UCSD-AML1 (cell line): ENCODE results near the gene ZBTB43.
"Not testable (repeated sequence)": the region's sequence is repeated elsewhere in the genome, so short reads cannot be mapped to it uniquely, and the experiment has no call there.

Experiments used
- DNase-seq: peaks from one replicate; lab custom pipeline; 2025; ENCODE audit not compliant: unreplicated experiment; lab: John Stamatoyannopoulos, UW

The ZBTB43 gene

DNA sequence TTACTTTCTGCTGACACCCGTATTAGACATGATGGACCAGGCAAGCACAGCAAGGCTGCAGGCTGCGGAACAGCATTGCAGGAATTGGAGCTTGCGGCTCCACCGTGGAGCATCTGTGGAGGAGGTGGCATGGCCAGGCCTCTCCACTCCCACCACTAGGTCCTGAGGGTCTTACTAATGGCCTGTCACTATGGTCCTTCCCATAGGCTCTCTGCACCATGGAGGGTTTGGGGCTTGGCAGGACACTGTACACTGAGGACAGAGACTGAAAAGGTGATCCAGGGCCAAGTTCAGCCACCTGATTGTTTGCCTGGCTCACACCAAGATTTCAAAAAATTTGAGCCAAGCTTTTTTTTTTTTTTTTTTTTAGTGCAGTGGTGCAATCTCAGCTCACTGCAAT is 14.3 kb upstream of the ZBTB43 start:
- no peak for DNase-seq

DNA sequence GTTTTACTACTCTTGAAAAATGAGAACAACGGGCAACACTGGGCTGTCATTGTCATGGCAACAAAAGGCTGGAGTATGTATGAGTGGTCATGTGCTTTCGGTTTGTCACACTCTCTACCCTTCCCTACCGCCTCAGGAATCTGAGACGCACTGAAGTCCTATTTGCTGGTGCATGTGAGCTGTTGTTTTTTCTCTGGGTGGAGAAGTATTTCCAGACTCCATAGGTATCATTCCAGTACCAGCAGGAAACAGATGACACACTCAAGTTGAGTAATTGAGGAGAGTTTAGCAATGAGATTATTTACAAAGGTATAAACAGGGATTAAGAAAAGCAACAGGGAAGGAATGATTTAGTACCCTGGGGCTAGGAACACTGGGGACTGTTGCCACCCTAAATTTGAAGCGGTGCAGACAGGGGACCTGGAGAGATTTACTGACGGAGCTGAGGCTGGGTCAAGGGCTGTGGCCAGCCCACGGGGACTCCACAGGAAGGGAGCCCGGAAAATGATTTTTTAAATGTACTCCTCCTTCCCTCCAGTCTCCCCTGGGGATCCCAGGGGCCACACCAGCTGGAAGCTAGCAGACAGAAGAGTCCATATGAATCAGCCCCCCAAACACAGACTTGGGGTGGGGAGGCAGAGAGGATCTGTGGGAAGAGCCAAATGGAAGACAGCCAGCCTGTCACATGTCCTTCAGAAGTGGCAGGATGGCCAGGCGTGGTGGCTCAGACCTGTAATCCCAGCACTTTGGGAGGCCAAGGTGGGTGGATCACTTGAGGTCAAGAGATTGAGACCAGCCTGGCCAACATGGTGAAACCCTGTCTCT is 13.2 kb upstream of the ZBTB43 start:
- no peak for DNase-seq

DNA sequence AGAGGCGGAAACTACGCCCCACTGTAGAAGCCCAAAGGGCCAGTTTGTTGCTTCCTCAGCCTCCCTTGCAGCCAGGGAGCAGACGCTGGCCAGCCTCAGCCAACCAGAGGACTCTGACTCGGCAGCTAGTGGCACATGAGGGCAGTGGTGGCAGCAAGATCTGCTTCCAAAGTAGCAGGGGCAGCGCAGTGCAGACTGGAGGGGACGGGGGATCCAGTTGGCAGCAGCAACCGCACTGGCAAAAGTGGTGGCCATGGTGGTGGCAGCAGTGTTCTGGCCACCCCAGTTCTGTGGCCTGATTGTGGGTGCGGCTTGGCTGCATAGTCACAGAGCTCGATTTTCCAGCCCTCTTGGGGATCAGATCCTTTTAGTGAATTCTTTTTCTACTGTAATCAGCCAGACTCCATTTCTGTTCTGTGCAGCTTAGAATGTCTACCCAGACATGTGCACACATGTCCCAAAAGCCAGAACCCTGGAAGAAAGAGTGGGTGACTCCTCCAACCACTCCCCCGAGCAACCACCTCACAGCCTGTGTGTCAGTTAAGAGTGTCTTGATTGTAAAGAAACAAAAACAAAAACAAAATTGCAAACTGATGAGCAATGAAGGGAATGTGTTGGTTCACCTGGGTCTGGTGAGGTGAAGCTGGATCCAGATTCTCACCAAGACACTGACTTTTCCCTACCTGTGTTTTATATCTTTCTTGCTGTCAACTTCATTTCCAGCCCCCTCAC is 11.0 kb upstream of the ZBTB43 start:
- DNase-seq = no peak

DNA sequence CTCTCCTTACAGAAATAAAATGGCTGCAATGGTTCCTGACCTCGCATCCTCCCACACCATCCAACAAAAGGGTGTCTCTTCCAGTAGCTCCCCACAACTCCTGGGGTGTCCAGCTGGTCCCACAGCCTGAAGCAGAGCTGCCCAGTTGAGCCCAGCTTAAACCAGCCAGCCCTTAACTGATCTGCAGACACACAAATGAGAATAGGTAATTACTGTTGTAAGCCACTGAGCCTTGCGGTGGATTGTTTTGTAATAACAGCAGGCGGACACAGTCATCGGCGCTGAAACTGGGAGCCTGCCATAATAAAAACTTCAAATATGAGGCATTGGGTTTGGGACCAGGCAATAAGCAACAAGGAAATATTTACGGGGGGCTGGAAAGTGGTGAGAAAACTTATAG is 10.4 kb upstream of the ZBTB43 start:
- DNase-seq = no peak

DNA sequence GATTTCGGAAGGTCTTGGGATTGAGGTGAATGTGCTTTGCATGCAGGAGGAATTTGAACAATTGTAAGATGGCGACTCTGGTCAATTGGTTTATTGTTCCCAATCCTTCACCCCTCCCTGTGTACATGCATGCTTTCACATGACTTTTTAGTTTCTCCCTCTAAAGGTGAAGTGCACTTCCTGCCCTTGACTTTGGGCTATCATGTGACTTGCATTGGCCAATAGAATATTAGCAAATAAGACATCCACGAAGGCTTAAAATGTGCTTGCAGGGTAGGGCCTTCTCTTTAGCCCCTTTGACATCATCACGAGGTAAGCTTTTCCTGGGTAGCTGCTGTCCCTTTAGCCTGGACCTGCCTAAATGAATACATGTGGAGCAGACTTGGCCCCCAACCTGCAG is 8.1 kb upstream of the ZBTB43 start:
- DNase-seq = no peak

DNA sequence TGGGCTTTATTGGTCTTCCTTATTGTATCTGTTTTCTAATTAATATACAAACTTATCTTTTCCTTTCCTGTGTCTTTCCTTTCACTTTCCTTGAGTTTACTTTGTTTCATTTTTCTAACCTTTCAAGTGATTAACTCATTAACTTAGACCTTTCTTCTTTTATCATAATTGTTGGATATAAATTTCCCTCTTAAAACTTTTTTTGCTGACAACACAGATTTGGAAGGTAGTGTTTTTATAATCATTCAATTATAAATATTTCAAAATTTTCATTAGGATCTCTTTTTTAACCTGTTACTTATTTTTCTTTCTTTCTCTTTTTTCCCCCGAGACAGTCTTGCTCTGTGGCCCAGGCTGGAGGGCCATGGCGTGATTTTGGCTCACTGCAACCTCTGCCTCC is 6.9 kb upstream of the ZBTB43 start:
- no peak for DNase-seq

DNA sequence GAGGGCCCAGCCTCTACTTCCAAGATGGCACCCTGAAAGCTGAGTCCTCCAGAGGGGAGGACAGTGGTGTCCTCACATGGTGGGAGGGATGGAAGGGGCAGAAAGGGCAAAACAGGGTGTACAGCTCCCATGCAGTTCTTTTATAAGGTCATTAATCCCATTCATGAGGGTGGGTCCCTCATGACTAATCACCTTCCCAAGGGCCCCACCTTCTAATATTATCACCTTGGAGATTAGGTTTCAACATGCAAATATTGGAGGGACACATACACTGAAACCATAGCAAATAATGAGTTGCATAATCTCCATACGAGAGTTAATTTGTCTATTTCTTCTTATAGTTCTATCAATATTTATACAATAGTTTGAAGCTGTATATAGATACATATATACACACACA is 5.8 kb upstream of the ZBTB43 start:
- DNase-seq = no peak

DNA sequence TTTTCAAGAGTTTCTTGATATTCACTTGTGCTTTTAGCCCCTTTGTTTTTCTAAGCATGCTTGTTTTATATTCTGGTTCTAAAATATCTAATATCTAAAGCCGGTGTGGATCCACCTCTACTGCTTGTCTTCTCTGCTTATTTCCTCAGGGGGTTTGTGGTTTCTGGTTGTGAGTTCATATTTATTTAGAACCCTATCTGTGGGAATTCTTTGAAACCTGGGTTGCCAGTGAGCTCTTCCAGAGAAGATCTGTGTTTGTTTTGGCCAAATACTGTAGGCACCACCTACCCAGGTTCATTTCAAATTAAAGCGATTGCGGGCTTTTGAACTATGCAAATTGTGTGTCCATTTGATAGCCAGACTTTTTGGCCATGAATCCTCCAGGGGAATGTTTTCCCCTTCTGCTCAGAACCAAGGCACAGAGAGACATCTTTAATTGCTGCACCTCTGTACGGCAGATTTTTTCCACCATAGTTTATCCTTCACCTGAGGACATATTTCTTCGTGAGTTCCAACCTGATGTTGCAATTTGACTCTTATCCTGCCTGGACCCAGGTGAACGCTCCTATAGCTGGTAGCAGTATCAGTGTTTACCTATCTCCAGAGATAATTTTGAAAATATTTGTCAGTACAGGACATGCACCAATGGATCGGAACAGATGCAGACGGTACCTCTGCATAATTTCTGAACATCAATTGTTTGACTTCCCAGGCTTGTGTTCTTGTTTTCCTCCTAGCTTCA is 2.4 kb upstream of the ZBTB43 start:
- DNase-seq = no peak

DNA sequence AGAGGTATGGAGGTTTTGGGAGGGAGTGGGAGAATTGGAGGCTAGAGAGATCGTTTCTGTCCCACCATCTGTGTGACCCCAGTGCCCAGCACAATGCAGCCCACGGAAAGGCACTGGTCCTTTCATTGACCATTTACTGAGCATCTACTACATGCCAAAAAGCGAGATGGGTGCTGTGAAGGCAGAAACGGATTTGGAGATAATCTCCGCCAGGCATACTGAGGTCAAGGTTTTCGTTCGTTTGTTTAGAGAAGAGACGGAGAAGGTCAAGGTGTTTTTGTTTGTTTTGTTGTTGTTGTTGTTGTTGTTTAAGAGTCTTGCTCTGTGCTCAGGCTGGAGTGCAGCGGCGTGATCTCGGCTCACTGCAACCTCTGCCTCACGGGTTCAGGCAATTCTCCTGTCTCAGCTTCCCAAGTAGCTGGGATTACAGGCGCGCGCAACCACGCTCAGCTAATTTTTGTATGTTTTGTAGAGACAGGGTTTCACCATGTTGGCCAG is 593 bp upstream of the ZBTB43 start:
- no peak for DNase-seq

DNA sequence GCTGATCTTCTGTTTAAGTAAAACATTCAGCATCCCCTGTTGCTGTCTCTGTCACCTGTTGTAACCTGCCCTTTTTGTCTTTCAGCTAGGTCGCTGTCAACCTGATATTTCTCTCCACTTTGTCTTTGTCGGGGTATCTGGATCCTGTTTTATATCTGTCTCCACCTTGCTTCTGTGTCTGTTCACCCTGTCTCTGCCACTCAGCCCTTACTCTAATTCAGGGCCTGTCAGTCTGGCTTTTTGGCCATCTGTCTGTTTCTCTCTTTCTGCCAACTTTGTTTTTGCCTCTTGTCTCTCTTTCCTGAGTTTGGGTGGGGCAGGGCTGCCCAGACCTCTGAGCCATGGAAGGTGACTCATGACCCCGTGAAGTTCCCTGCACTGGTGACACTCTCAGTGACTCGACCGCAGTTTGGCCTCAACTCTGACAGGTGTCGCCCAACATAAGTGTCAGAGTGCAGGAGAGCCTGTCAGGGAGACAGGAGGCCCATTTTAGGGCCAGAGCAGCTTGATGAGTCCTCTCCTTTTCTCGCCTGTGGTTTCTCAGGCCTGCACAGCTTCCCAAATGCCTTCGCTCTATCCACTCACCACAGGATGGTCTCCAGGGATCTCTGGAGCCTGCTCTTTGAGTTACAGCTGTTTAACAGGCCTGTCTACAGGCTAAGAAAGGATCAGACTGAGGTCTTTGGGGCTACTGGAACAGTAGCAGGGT is 868 bp downstream of the ZBTB43 start:
- DNase-seq = peak; percentile 59

DNA sequence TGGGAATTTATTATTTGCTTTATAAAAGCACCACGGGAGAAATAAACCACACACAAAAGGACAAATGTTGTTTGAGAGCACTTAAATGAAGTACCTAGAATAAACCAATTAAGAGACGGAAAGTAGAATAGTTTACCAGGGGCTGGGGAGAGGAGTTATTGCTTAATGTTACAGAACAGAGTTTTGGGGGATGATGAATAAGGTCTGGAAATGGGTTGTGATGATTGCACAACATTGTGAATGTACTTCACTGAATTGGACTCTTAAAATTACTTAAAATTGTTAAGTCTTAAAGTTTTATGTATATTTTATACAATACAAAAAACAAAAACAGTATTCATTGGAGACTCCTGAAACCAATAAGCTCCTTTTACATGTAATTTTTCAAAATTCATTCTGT is 1.5 kb downstream of the ZBTB43 start:
- DNase-seq = no peak

DNA sequence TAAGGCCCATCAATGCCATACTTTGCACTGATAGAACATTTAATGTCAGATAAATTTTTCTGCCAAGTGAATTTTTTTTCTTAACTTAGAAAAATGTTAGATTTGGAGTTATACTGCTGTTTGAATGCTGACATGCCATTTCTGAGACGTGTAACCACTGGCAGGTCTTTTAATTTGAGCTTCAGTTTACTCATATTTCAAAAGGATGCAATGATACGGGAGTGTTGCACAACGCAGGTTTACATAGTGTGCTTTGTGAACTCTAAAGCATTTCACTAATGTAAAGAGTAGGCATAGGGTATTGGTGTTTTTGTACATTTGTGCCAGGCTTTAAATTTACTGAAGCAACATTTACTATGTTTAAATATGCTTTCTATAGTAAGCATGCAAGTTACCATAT is 4.2 kb downstream of the ZBTB43 start:
- no peak for DNase-seq

DNA sequence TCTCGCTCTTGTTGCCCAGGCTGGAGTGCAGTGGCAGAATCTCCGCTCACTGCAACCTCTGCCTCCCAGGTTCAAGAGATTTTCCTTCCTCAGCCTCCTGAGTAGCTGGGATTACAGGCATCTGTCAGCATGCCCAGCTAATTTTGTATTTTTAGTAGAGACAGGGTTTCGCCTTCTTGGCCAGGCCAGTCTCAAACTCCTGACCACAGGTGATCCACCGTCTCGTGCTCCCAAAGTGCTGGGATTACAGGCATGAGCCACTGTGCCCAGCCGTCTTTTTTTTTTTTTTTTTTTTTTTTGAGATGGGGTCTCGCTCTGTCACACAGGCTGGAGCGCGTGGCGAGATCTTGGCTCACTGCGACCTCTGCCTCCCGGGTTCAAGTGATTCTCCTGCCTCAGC is 5.4 kb downstream of the ZBTB43 start:
- not testable (repeated sequence) for DNase-seq

DNA sequence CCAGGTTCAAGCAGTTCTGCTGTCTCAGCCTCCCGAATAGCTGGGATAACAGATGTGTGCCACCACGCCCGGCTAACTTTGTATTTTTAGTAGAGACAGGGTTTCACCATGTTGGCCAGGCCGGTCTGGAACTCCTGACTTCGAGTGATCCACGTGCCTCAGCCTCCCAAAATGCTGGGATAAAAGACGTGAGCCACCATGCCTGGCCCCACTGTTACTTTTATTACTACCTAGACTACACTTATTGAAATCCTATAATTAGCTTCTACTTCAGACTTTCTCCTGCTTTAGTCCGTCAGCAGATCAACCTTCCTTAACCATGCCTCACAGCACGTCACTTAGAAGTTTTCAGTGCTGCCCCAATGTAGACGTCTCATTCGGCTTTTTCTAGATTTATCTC is 8.2 kb downstream of the ZBTB43 start:
- DNase-seq = no peak

DNA sequence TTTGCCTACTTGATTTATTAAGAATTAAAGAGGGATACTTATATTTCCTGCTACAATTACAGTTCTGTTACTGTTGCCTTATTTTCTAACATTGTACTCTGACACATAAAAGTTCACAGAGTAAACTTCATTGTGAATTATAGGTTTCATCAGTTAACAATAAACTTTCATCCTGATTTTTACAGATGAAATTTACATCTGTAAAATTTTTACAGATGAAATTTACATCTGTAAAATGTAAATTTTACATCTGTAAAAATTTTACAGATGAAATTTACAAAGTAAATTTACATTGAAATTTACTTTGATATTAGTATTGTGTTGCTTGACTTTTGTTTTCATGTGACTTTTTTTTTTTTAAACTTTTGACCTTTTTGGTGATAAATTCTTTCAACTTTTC is 9.3 kb downstream of the ZBTB43 start:
- no peak for DNase-seq

DNA sequence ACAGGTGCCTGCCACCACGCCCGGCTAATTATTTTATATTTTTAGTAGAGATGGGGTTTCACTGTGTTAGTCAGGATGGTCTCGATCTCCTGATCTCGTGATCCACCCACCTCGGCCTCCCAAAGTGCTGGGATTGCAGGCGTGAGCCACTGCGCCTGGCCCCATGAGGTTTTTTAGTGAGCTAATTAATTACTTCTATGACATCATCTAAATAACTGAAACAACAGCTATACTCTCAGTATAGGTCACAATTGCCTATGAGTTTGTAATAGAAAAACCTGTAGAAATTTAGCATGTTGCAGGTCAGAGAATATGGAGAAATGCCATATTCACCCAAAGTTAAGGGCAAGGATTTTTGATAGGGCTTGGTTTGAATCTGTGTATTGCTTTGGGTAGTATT is 12.8 kb downstream of the ZBTB43 start:
- not testable (repeated sequence) for DNase-seq

DNA sequence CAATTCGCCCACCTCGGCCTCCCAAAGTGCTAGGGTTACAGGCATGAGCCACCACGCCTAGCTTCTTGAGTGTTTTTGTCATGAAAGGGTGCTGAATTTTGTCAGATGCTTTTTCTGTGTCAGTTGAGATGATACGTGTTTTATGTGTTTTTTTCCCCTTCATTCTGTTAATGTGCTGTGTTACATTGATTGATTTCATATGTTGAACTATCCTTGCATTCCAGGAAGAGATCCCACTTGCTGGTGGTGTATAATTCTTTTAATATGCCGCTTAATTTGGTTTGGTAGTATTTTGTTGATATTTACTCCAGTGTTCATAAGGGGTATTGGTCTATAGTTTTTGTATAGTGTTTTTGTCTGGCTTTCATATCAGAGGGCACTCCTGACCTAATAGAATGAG is 13.6 kb downstream of the ZBTB43 start:
- DNase-seq = no peak

DNA sequence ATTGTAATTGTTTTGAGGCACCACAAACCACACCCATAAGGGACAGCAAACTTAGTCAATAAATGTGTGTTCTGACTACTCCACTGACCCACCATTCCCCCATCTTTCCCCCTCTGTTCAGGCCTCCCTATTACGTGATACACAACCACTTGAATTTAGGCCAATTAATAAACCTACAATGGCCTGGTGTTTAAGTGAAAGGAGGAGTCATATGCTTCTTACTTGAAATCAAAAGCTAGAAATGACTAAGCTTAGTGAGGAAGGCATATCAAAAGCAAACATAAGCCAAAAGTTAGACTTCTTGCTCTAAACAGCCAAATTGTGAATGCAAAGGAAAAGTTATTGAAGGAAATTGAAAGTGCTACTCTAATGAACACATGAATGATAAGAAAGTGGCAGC is 14.6 kb downstream of the ZBTB43 start:
- no peak for DNase-seq

DNA sequence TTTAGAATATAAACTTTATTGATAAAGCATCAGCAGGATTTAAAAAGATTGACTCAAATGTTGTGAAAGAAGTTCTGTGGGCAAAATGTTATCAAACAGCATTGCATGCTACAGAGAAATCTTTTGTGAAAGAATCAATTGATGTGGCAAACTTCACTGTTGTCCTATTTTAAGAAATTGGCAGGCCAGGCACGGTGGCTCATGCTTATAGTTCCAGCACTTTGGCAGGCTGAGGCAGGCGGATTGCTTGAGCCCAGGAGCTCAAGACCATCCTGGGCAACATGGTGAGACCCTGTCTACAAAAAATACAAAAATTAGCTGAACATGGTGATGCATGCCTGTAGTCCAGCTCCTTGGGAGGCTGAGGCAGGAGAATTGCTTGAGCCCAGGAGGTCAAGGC is 17.4 kb downstream of the ZBTB43 start:
- no peak for DNase-seq

DNA sequence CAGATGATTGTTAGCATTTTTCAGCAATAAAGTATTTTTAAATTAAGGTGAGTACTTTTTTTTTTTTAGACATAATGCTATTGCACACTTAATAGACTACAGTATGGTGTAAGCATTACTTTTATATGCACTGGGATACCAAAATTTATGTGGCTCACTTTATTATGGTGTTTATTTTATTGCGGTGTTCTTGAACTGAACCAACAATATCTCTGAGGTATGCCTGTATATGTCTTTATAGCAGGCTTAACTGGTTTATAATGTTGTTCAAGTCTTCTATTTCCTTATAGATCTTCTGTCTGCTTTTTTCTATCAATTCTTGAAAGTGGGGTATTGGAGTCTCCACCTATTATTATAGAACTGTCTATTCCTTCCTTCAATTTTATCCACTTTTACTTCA is 18.0 kb downstream of the ZBTB43 start:
- no peak for DNase-seq

DNA sequence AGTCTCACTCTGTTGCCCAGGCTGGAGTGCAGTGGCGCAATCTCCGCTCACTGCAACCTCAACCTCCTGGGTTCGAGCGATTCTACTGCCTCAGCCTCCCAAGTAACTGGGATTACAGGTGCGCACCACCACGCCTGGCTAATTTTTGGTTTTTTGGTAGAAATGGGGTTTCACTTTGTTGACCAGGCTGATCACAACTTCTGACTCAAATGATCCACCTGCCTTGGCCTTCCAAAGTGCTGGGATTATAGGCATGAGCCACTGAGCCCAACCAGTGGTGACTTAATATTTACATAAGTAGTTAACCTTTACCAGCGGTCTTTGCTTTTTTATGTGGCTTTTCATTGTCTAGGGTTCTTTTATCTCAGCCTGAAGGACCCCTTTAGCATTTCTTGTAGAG is 19.2 kb downstream of the ZBTB43 start:
- not testable (repeated sequence) for DNase-seq
